Thoracic aorta (tissue), 2 donors: ENCODE measurements around the gene NAB2. TPM values are rescaled to one million over a fixed set of nuclear protein-coding genes. Genes with fewer than 3 reads are reported as not detected.
A peak's percentile ranks its signal among the peaks of the same experiment; 100 is the strongest.

Experiments
- ATAC-seq: fragments of 150-250 bp; one replicate; pipeline ENCODE4 v1.8.0; 2017; ENCODE audit warnings: low read depth; ENCODE audit not compliant: insufficient number of reproducible peaks, low FRiP score
- DNase-seq: peaks from one replicate; pipeline ENCODE4 v3.0.0-alpha.2; 2020; ENCODE audit warnings: low spot score
- H3K27ac ChIP-seq, 2 donors: fragments of 200-600 bp; sonication (generic); 1 replicate in 1 of 2; 2 replicates in 1 of 2; pipeline ENCODE4 v1.5.1; 2016; ENCODE audit warnings: mild to moderate bottlenecking in 2 of 2, moderate library complexity in 2 of 2
- H3K27me3 ChIP-seq: fragments of 200-600 bp; sonication (generic); replicated peaks from 2 replicates; pipeline ENCODE4 v1.6.0; 2016; ENCODE audit warnings: mild to moderate bottlenecking; ENCODE audit not compliant: insufficient read depth
- H3K36me3 ChIP-seq: fragments of 200-600 bp; sonication (generic); one replicate; pipeline ENCODE4 v1.5.1; 2016
- H3K4me1 ChIP-seq, 2 donors: fragments of 200-600 bp; sonication (generic); 1 replicate in 1 of 2; 2 replicates in 1 of 2; pipeline versions ENCODE4 v1.5.1 to v1.6.0; 2016; ENCODE audit warnings: low read depth in 2 of 2, mild to moderate bottlenecking in 1 of 2; ENCODE audit not compliant: control insufficient read depth in 1 of 2
- H3K4me3 ChIP-seq: fragments of 200-600 bp; sonication (generic); 2 replicates; pipeline ENCODE4 v1.5.1; 2016; ENCODE audit warnings: mild to moderate bottlenecking
- H3K9me3 ChIP-seq: fragments of 200-600 bp; sonication (generic); 2 replicates; pipeline ENCODE4 v1.5.1; 2016
- total RNA-seq, 2 donors: library from RNA; depleted of rRNA; stranded (reverse); fragments of >200 nt; gene quantifications; one replicate each; pipeline versions ENCODE4 v1.1.0 to v1.2.3, GENCODE V29; 2016
- TF ChIP-seq, protein P1 (sequence below): fragments of 200-600 bp; sonication (generic); IDR thresholded peaks from one replicate; pipeline ENCODE4 v1.5.1; 2019; ENCODE audit warnings: antibody characterized with exemption

The NAB2 gene
- total RNA-seq, 2 donors from 2014 or later, result 30.5 to 39.3 TPM

DNA sequence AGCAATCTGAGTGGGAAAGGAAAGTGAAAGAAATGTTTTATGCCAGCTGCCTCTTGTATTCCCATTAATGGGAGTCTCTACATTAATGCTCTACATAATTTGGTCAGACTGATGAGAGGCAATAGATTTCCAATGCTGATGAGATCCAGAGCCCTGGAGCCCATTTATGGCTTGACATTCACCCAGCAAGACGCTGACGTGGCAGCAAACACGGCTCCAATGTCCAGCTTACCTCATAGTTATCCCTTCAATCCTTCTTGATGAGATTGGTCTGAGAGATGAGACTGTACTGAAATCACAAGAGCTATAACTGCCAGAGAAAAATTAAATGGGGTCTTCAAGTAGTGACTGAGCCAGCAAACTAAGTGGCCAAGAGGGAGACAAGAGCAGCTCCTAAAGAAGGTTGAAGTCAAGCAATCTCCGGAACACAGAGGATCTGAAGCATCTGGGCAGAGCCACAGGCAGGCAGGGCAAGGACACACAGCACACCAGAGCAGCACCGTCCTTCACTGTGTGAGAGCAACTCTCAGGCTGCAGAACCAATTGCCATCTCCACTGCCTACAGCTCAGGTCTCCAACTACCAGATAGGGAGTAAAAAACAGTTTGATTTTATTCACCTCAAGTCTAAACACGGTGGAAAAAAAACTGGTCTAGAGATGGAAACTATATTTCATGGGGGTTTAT is 31.7 kb upstream of the NAB2 start:
- Histone ChIP-seq H3K36me3 (peaks cover 10% of the 10 kb centered on the region), H3K4me1 (peaks cover 0 to 6% of the 10 kb centered on the region in 2 donors), H3K27ac (peak overlapping the region in 1 of 2 donors; percentile 39), H3K27me3 (no peaks in the 10 kb centered on the region), H3K9me3 (no peaks in the 10 kb centered on the region), H3K4me3 (peak overlapping the region; percentile 41)
- DNase-seq (no peak), ATAC-seq (no peak)
- TF ChIP-seq, protein P1, sequence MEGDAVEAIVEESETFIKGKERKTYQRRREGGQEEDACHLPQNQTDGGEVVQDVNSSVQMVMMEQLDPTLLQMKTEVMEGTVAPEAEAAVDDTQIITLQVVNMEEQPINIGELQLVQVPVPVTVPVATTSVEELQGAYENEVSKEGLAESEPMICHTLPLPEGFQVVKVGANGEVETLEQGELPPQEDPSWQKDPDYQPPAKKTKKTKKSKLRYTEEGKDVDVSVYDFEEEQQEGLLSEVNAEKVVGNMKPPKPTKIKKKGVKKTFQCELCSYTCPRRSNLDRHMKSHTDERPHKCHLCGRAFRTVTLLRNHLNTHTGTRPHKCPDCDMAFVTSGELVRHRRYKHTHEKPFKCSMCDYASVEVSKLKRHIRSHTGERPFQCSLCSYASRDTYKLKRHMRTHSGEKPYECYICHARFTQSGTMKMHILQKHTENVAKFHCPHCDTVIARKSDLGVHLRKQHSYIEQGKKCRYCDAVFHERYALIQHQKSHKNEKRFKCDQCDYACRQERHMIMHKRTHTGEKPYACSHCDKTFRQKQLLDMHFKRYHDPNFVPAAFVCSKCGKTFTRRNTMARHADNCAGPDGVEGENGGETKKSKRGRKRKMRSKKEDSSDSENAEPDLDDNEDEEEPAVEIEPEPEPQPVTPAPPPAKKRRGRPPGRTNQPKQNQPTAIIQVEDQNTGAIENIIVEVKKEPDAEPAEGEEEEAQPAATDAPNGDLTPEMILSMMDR, result no peak

DNA sequence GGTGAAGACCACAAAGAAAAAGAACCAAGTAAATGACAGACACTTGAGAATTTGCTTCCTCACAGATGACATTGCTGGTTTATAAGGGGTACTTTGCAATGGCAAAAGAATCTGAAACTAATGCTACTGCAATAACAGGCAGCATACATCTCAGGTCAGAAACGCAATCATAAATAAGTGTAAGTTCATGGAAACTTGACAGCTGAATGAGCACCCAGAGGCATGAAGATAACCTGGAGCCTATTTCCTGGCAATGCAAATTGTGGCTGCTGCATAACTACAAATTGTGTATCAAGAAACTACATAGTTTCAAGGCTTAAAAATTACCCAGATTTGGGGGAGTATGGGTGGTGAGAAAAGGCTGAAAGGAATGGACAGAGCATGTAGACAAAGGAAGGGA is 30.5 kb upstream of the NAB2 start:
- H3K27ac ChIP-seq, result no peak overlapping the region
- H3K36me3 ChIP-seq, result peaks cover 10% of the 10 kb centered on the region
- ATAC-seq (no peak), DNase-seq (no peak)
- H3K4me1 ChIP-seq, result peaks cover 0 to 6% of the 10 kb centered on the region in 2 donors
- TF ChIP-seq, protein P1, result no peak
- H3K4me3 ChIP-seq, result no peak overlapping the region
- H3K9me3 ChIP-seq, result no peaks in the 10 kb centered on the region
- H3K27me3 ChIP-seq, result no peaks in the 10 kb centered on the region

DNA sequence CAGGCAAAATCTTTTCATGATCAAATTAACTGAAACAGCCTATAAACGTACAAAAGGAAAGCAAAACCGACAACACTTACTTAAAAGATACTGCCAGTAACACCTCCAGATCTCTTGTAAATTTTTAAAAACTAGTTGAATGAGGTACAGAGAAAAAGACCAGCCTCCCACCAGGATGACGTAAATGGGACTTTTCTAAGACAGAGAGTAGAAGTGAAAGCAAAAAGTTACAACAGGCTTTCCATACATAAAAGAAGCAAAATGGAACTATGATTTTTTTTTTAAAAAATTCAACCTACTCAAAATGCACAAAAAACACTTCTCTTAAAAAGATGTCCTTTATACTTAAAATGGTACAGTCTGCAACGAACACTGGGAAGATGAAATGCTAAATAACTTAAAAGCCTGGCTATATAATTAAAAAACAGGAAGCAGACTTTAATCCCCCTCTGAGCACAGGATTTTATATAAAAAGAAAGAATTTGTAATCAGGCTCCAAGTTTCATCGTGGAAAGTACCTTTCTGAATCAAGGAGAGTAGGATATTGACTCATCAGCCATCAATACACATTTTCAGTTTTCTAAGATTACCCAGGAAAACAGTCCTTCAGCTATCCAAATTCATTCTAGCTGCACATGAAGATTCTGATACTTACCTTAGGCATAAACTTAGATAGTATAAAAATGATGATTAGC is 24.8 kb upstream of the NAB2 start:
- TF ChIP-seq, protein P1, result no peak
- ATAC-seq (no peak), DNase-seq (no peak)
- H3K4me1 ChIP-seq, result no peaks in the 10 kb centered on the region
- no peaks in the 10 kb centered on the region for H3K27me3 ChIP-seq
- no peak overlapping the region for H3K27ac ChIP-seq
- H3K36me3 ChIP-seq, result peaks cover 10% of the 10 kb centered on the region
- H3K9me3 ChIP-seq, result no peaks in the 10 kb centered on the region
- no peak overlapping the region for H3K4me3 ChIP-seq

DNA sequence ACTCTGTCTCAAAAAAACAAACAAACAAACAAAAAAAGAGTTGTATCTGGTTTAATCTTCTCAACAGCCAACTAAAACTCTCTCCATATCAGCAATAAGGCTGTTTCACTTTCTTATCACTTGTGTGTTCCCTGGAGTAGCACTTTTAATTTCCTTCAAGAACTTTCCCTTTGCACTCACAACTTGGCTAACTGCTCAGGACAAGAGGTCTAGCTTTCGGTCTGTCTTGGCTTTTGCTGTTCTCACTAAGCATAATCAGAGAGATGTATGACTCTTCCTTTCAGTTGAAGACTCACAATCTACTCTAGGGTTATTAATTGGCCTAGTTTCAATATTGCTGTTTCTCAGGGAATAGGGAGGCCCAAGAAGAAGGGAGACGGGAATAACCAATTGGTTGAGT is 22.7 kb upstream of the NAB2 start:
- no peak for ATAC-seq
- TF ChIP-seq, protein P1, result no peak
- H3K27me3 ChIP-seq, result no peaks in the 10 kb centered on the region
- H3K36me3 ChIP-seq, result peaks cover 3% of the 10 kb centered on the region
- no peak overlapping the region for H3K4me3 ChIP-seq
- H3K27ac ChIP-seq, result no peak overlapping the region
- H3K9me3 ChIP-seq, result no peaks in the 10 kb centered on the region
- peaks cover 4 to 8% of the 10 kb centered on the region in 2 donors for H3K4me1 ChIP-seq
- no peak for DNase-seq

DNA sequence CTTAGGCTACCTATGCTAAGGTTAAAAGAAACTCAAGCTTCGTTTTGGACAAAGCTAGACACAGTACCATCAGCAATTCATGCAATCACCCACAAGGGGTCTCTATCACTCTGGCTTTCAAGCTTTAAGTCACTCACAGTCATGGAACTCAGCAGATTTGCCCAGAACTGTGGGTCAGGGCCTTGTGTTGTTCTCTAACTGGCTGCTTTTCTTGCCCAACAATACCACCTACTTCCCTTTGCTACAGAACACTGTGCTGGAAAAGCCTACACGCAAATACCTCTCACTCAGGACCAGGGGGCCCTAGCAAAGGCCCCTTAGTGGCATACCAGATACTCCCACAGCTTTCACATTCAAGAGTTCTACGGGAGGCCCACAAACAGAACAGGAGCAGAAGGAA is 19.4 kb upstream of the NAB2 start:
- TF ChIP-seq, protein P1, result peak; percentile 90
- no peak for DNase-seq
- peak; percentile 98 for ATAC-seq
- Histone ChIP-seq H3K4me3 (no peak overlapping the region), H3K27ac (peak overlapping the region; percentile 79 to 84), H3K27me3 (no peaks in the 10 kb centered on the region), H3K9me3 (no peaks in the 10 kb centered on the region), H3K36me3 (peaks cover 3% of the 10 kb centered on the region), H3K4me1 (peaks cover 10 to 22% of the 10 kb centered on the region in 2 donors)
